Measurements from ENCODE around the gene HMOX1.
"Not testable (repeated sequence)": the region's sequence is repeated elsewhere in the genome, so short reads cannot be mapped to it uniquely, and the experiment has no call there.

The HMOX1 gene

DNA sequence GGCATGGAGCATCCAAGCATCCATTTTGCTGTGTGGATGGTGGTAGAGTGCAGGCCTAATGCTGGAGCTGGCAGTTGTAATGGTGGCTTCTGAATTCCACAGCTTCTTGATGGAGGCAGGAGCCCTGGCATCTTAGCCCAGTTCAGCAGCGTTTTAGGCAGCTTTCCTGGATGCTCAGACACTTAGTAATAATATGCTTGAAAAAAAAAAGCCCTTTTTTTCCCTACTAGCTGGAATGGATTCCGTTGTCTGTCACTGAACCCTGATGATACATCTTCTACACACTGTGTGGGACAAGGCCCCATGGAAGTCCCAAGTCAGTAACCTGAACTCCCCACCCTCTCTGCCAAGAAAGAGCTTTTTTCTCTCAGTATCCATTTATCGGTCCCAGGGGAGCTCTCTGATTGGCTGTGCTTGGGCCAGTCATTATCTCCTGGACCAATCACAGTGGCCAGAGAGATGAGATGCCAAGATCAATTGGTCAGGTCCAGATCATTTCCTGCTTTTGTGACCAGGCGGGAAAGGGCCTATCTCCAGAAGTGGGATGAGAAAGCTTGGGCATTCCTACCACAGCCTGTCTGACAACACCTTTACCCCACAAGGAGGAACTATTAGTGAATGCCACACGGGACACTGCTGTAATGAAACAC, 53.3 kb downstream of the HMOX1 start:
- DNase-seq (ENCODE audit: low spot score), result peak; percentile 51

DNA sequence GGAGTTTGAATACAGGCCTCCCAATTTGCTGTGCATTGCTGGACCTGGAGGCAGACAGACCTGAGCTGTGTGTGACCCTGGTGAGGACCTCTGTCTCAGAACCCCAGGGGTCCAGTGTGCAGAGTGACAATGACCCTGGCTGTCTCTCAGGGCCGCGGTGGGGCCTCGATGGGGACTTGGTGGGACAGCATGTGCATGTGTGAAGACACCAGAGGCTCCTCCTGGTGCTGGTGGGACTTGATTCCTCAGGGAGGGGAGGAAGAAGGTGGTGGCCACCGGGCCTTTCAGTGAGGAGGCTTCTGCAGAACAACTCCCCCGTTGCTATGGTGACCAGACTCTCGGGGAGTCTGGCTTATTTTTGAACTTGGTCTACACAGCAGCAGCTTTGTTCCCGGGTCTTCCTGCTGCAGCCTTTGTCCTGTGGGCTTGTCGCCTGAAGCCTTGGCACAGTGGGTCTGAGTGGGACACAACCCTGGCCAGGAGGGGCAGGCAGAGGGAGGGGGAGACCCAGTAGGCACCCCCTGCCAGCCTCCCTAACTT, 54.4 kb downstream of the HMOX1 start:
- no peak for DNase-seq (ENCODE audit: low spot score)

DNA sequence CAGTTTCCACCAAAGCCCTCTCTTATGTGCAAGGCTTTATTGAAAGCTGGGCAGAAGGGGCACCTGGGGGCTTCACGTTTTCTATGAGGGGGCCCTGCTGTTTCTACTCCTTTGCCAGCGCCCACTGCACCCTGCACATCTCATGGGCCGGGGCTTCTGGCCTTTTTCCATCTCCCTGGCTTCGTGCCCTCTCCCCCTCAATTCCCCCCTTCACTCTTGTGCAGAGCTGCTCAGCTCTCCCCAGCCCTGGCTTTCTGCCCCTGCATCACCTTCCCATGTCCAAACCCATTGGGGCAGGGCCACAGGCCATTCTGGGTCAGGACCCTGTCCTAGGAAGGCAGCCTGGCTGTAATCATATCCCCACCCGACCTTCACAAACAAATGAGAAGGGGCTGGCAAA, 55.5 kb downstream of the HMOX1 start:
- no peak for DNase-seq (ENCODE audit: low spot score)

DNA sequence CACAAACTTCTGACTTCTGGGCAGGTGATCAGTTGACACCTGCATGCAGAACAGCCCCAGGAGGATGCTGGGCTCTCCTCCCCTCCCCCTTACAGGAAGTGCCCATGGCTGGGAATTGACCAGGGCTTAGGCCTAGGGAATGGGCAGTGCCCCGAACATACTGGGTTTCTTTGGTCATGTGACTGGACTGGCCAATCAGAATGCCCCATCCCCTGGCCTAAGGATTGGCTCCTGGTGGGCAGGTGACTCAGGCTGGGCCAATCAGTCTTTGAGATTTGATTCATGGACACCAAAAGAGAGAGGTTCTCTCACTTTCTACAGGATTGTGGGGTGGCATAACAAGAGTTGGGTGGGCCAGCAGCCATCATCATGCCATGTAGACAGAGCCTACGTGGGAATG, 56.2 kb downstream of the HMOX1 start:
- no peak for DNase-seq (ENCODE audit: low spot score)

DNA sequence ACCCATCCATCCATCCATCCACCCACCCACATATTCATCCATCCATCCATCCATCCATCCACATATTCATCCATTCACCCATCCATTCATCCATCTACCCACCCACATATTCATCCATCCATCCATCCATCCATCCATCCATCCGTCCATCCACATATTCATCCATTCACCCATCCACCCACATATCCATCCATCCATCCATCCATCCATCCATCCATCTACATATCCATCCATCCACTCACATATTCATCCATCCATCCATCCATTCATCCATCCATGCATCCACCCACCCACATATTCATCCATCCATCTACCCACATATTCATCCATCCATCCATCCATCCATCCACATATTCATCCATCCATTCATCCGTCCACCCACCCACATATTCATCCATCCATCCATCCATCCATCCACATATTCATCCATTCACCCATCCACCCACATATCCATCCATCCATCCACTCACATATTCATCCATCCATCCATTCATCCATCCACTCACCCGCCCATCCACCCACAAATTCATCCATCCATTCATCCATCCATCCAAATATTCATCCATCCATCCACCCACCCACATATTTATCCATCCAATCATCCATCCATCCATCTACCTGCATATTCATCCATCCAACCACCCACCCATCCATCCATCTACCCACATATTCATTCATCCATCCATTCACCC, 57.9 kb downstream of the HMOX1 start:
- DNase-seq (ENCODE audit: low spot score), result not testable (repeated sequence)

DNA sequence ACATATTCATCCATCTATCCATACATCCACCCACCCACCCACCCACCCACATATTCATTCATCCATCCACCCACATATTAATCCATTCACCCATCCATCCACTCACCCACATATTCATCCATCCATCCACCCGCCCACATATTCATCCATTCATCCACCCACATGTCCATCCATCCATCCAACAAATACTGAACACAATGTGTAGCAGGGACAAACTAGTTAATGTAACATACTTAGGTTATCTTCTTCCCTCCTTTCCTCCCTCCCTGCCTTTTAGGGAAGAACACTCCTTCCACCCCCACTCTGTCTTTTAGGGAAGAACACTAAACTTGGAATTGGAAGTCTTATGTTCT, 58.4 kb downstream of the HMOX1 start:
- no peak for DNase-seq (ENCODE audit: low spot score)

DNA sequence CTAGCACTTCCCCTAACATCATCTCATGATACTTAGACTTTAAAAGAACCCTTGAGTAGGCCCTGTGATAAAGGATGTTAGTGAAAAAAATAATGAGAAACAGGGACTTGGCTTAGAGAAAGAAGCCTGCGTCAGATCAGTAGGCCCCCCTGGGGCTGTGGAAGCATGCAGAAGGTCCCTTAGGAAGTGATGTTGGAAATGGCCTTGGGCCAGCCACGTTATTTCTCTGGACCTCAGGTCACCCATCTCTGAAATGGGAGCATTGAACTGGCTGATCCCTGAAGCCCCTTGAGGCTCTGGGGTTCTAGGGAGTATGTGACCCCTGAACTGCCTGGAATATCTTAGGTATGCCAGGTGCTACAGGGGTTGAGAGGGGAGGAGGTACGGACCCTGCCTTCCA, 59.2 kb downstream of the HMOX1 start:
- no peak for DNase-seq (ENCODE audit: low spot score)

DNA sequence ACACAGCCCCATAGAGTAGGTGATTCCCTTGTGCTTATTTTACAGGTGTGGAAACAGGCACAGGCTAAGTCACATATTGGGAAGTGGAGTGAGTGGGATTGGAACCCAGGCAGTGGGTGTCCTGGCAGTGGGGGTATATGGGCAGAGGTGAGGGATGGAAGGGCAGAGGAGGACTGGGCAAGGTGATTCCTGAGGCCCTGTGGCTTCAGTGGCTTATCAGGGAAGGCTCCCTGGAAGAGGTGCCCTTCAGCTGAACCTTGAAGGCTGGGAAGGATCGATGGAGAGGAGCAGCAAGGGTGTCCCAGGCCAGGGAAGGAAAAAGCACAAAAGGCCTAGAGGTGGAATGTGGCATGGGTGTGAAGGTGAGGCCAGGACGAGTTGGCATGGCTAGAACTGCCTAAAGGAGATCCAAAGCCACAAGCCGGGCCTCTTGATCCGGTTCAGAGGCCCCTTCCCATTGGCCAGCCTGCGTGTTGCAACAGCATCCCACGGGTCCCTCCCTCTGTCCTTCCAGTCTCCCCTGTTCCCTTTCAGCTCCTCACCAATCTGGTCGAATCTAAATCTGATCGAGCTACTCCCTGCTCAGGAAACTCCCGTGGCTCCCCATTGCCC, 60.7 kb downstream of the HMOX1 start:
- no peak for DNase-seq (ENCODE audit: low spot score)

DNA sequence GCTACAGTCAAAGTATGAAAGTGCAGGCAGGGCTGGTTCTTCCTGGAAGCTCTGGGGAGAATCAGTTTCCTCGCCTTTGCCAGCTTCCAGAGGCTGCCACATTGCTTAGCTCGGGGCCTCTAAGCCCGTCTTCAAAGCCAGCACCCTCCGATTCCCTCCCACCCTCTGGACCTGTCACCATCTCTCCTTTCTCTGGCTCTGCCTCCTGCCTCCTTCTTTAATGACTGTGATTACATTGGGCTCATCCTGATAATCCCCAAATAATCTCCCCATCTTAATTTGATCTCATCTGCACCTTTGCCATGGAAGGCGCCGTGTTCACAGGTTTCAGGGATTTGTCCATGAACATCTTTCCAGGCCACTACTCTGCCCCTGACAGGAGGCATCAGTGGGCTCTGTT, 61.6 kb downstream of the HMOX1 start:
- DNase-seq (ENCODE audit: low spot score), result no peak

DNA sequence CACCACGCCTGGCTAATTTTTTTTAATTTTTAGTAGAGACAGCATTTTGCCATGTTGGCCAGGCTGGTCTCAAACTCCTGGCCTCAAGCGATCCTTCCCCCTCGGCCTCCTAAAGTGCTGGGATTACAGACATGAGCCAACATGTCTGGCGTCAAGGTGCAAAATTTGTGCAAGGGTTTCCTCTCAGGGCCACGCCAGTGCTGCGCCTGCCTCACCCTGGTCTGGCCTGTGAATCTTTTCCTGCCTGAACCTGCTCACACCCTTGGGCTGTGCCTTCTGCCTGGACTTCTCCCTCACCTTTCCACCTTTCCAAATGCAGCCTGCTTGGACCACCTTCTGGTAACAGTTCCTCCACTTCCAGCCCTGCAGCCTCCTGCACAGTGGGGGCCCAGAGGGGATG, 62.4 kb downstream of the HMOX1 start:
- no peak for DNase-seq (ENCODE audit: low spot score)

Data from RKO (cell line).